Right atrium auricular region (tissue), 2 donors: Measurements from ENCODE around the gene SEMA4C. TPM values are rescaled to one million over a fixed set of nuclear protein-coding genes. Genes with fewer than 3 reads are reported as not detected.

Source experiments
- DNase-seq: peaks from one replicate; pipeline ENCODE4 v3.0.0-alpha.2; 2019; ENCODE audit warnings: low spot score
- H3K27ac ChIP-seq, 2 donors: fragments of 200-600 bp; sonication (generic); 1 replicate in 1 of 2; 2 replicates in 1 of 2; pipeline ENCODE4 v1.5.1; 2016 to 2019
- H3K27me3 ChIP-seq, 2 donors: fragments of 200-600 bp; sonication (generic); one replicate each; pipeline versions ENCODE4 v1.5.1 to v1.6.0; 2017 to 2019
- H3K36me3 ChIP-seq: fragments of 200-600 bp; sonication (generic); one replicate; pipeline ENCODE4 v1.5.1; 2016
- H3K4me1 ChIP-seq, 2 donors: fragments of 200-600 bp; sonication (generic); one replicate each; pipeline versions ENCODE4 v1.5.1 to v1.6.0; 2017 to 2019
- H3K4me3 ChIP-seq, 2 donors: fragments of 200-600 bp; sonication (generic); 1 replicate in 1 of 2; 2 replicates in 1 of 2; pipeline ENCODE4 v1.5.1; 2017 to 2019; ENCODE audit warnings: mild to moderate bottlenecking in 1 of 2, moderate library complexity in 1 of 2
- H3K9me3 ChIP-seq, 2 donors: fragments of 200-600 bp; sonication (generic); one replicate each; pipeline ENCODE4 v1.5.1; 2019
- total RNA-seq, 2 donors: library from RNA; depleted of rRNA; stranded (reverse); fragments of >200 nt; gene quantifications; one replicate each; pipeline ENCODE4 v1.1.0, GENCODE V29; 2016
- TF ChIP-seq, protein P1 (sequence below), 2 donors: fragments of 200-600 bp; sonication (generic); IDR thresholded peaks; one replicate each; pipeline ENCODE4 v1.5.1; 2019; ENCODE audit warnings: antibody characterized with exemption in 2 of 2

SEMA4C gene
- total RNA-seq, 2 donors from 2014 or later, result 12.0 to 23.3 TPM

DNA sequence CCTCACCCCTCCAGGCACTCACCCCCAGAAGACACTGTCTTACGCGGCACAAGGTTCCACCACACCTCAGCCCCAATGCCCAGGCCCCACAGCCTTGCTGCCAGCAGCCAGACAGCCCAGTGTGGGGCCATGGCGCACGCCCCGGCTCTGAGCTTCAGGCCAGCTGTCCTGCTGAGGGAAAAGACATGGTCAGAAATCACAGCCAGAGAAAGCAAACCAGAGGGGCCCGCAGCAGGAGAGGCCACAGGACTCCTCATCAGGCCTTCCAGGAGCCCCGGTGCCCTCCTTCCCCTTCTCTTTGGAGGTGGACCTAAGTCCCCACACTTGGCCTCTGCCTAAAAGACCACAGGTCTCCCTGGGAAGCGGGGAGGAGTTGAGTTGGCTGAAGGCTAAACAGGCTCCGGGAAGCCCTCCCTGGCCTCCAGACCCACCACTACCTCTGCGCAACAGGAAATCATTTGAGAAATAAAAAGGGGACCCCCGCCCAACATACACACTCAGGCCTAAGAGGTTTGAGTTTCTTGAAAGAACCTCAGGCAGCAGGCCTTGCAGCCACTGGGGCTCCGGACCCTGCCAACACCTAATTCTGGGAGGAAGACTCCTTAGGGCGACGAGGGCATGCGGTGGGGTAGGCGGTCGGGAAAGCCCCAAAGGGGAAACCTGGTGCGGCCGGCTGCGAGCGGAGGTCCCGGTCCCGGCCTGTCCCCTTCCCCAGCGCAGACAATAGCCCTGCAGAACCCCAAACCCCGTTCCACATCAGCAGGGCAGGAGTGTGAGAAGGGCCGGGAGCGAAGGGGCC lies 1.9 kb downstream of the SEMA4C start:
- H3K27ac ChIP-seq, result peak overlapping the region; percentile 98
- no peak for DNase-seq
- H3K36me3 ChIP-seq, result peaks cover 40% of the 10 kb centered on the region
- TF ChIP-seq, protein P1, sequence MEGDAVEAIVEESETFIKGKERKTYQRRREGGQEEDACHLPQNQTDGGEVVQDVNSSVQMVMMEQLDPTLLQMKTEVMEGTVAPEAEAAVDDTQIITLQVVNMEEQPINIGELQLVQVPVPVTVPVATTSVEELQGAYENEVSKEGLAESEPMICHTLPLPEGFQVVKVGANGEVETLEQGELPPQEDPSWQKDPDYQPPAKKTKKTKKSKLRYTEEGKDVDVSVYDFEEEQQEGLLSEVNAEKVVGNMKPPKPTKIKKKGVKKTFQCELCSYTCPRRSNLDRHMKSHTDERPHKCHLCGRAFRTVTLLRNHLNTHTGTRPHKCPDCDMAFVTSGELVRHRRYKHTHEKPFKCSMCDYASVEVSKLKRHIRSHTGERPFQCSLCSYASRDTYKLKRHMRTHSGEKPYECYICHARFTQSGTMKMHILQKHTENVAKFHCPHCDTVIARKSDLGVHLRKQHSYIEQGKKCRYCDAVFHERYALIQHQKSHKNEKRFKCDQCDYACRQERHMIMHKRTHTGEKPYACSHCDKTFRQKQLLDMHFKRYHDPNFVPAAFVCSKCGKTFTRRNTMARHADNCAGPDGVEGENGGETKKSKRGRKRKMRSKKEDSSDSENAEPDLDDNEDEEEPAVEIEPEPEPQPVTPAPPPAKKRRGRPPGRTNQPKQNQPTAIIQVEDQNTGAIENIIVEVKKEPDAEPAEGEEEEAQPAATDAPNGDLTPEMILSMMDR (IDR thresholded peaks at IDR 0.05), result no peak
- peak overlapping the region; percentile 91 to 98 for H3K4me3 ChIP-seq
- peaks cover 0 to 64% of the 10 kb centered on the region in 2 donors for H3K4me1 ChIP-seq
- no peaks in the 10 kb centered on the region for H3K27me3 ChIP-seq
- no peaks in the 10 kb centered on the region for H3K9me3 ChIP-seq

DNA sequence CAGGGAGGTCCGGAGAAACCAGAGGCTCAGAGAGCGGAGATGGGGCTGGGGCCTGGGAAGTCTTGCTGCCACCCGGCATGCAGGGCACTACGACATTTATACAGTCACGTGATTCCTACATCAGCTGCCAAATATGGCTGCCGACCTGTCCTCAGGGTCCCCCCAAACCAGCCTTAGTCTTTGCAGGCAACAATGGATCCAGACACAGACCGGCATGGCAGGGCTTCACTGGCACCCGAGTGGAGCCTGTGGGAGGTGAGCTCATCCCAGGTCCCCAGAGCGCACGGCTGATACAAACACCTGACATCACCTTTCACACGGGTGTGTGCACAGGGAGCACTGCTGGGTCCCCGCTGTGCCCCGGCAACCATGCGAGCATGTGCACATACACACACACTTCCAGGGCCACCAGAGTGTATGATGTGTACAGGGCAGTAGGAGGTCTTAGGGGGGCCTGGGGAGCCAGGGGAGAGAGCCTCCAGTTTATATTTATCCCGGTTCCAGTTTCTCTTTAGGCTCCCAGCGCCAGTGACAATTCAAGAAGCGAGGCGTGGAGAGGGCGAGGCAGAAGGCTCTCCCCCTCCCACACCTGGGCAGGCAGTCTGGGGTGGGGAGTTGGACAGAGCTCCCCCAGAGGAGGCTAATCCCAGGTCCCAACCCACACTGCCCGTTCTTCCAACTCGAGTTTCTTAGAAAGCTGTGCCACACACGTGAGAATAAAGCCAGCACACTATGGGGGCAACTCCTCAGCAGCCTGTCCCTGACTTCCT lies 2.7 kb downstream of the SEMA4C start:
- Histone ChIP-seq H3K4me1 (peaks cover 0 to 59% of the 10 kb centered on the region in 2 donors), H3K27ac (peak overlapping the region; percentile 98), H3K4me3 (peak overlapping the region; percentile 91 to 98), H3K9me3 (no peaks in the 10 kb centered on the region), H3K36me3 (peaks cover 45% of the 10 kb centered on the region), H3K27me3 (no peaks in the 10 kb centered on the region)
- DNase-seq, result no peak
- TF ChIP-seq, protein P1 (IDR thresholded peaks at IDR 0.05), result no peak

DNA sequence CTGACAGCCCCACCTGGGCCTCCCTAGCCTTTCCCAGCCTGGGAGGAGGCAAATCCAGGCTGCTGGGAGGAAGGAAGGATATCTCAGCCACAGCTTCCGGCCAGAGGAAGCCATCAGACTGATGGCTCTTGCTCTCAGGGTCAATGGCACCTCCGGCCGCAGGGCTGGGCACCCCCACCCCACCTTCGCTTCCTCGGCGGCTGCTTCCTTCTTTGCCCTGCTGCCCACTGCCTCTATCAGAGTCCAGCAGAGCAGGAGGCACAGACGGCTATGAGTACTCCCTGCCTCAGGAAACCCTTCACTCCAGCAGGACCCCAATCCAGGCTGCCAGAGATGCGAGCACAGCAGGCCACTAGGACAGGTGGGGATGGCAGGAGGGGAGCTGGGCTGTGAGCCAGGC lies 3.3 kb downstream of the SEMA4C start:
- Histone ChIP-seq H3K36me3 (peaks cover 50% of the 10 kb centered on the region), H3K4me1 (peaks cover 0 to 58% of the 10 kb centered on the region in 2 donors), H3K9me3 (no peaks in the 10 kb centered on the region), H3K27me3 (no peaks in the 10 kb centered on the region), H3K27ac (peak overlapping the region in 1 of 2 donors; percentile 98), H3K4me3 (no peak overlapping the region)
- TF ChIP-seq, protein P1 (IDR thresholded peaks at IDR 0.05), result no peak
- DNase-seq, result no peak

DNA sequence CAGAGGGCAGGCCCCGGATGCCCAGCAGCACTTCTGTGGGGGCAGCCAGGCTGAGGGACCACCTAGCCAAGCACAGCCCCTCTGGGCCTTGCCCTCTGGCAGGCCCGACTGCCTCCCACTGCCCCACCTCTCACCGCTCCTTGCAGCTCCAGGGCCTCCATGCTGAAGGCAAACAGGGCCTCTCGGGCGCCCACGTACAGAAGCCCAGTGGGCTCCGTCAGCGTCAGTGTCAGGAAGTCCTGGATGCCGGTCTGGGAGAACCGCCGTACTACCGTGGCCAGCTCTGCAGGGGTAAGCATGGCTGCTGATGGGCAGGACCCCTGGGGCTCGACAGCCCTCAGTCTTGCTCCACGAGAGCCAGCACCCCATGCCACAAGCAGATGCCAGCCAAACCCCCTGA lies 3.7 kb downstream of the SEMA4C start:
- TF ChIP-seq, protein P1 (IDR thresholded peaks at IDR 0.05), result no peak
- H3K27ac ChIP-seq, result peak overlapping the region in 1 of 2 donors; percentile 98
- no peaks in the 10 kb centered on the region for H3K27me3 ChIP-seq
- H3K4me1 ChIP-seq, result peaks cover 0 to 55% of the 10 kb centered on the region in 2 donors
- DNase-seq, result no peak
- no peaks in the 10 kb centered on the region for H3K9me3 ChIP-seq
- no peak overlapping the region for H3K4me3 ChIP-seq
- peaks cover 55% of the 10 kb centered on the region for H3K36me3 ChIP-seq

DNA sequence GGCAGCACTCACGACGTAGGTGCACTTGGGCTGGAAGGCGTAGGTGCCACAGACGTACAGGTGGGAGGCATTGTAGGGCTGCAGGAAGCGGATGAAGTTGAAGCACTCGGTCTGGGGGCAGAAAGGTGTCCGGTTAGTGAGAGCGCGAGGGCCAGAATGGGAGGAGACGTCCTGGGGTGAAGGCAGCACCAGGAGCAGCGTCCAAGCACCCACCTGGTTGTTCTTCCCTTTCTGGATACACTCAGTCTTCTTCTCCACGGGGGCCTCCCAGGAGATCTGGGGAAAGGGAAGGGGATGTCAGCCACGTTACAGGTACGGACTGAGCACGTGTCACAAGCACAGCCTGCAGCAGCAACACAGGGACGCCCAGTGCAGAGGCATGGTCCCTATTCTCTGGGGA lies 4.2 kb downstream of the SEMA4C start:
- H3K9me3 ChIP-seq, result no peaks in the 10 kb centered on the region
- DNase-seq, result no peak
- H3K27me3 ChIP-seq, result no peaks in the 10 kb centered on the region
- TF ChIP-seq, protein P1 (IDR thresholded peaks at IDR 0.05), result no peak
- peaks cover 60% of the 10 kb centered on the region for H3K36me3 ChIP-seq
- H3K4me1 ChIP-seq, result peaks cover 0 to 55% of the 10 kb centered on the region in 2 donors
- H3K4me3 ChIP-seq, result no peak overlapping the region
- no peak overlapping the region for H3K27ac ChIP-seq
